Spleen (tissue), 11 donors: ENCODE results near the gene ITGA4. TPM values are rescaled to one million over a fixed set of nuclear protein-coding genes. Genes with fewer than 3 reads are reported as not detected.

Experiments used
- DNase-seq: peaks from one replicate; pipeline ENCODE4 v3.0.0-alpha.2; 2020
- H3K27ac ChIP-seq, 8 donors: fragments of 200-600 bp; sonication (generic) in 7 of 8; 1 replicate in 4 of 8; 2 replicates in 4 of 8; pipeline versions ENCODE4 v1.5.0 to v1.8.0; 2016 to 2021; ENCODE audit warnings: inconsistent platforms in 4 of 8, mild to moderate bottlenecking in 4 of 8, moderate library complexity in 1 of 8
- H3K27me3 ChIP-seq, 7 donors: fragments of 200-600 bp; sonication (generic) in 6 of 7; replicated peaks in 1 of 7; 1 replicate in 4 of 7; 2 replicates in 3 of 7; pipeline versions ENCODE4 v1.5.0 to v1.8.0; 2016 to 2021; ENCODE audit warnings: inconsistent platforms in 3 of 7, mild to moderate bottlenecking in 1 of 7
- H3K36me3 ChIP-seq, 6 donors: fragments of 200-600 bp; sonication (generic) in 5 of 6; 1 replicate in 4 of 6; 2 replicates in 2 of 6; pipeline versions ENCODE4 v1.5.0 to v1.8.0; 2016 to 2021; ENCODE audit warnings: inconsistent platforms in 2 of 6
- H3K4me1 ChIP-seq, 6 donors: fragments of 200-600 bp; sonication (generic) in 5 of 6; 1 replicate in 3 of 6; 2 replicates in 3 of 6; pipeline versions ENCODE4 v1.5.0 to v1.8.0; 2016 to 2021; ENCODE audit warnings: inconsistent platforms in 3 of 6
- H3K4me3 ChIP-seq, 8 donors: fragments of 200-600 bp; sonication (generic) in 7 of 8; 1 replicate in 4 of 8; 2 replicates in 4 of 8; pipeline versions ENCODE4 v1.5.0 to v1.8.0; 2016 to 2021; ENCODE audit warnings: inconsistent platforms in 4 of 8, mild to moderate bottlenecking in 4 of 8, moderate library complexity in 2 of 8
- H3K9me3 ChIP-seq, 8 donors: fragments of 200-600 bp; sonication (generic) in 7 of 8; 1 replicate in 4 of 8; 2 replicates in 4 of 8; pipeline versions ENCODE4 v1.5.0 to v1.8.0; 2016 to 2021; ENCODE audit warnings: inconsistent platforms in 4 of 8
- CTCF ChIP-seq, 11 experiments: fragments of 200-600 bp in 7 of 11; fragments of 450-650 bp in 4 of 11; sonication (generic) in 4 of 11; IDR thresholded peaks in 8 of 11; conservative IDR thresholded peaks in 3 of 11; 1 replicate in 7 of 11; 2 replicates in 4 of 11; pipeline versions ENCODE4 v1.4.0 to v1.8.0; 2016 to 2021; ENCODE audit warnings: antibody characterized with exemption in 11 of 11, inconsistent platforms in 4 of 11, mild to moderate bottlenecking in 1 of 11
- POLR2A ChIP-seq, 3 donors: fragments of 450-650 bp; IDR thresholded peaks; one replicate each; pipeline ENCODE4 v1.5.1; 2017; ENCODE audit warnings: antibody characterized with exemption in 3 of 3, mild to moderate bottlenecking in 1 of 3
- POLR2AphosphoS5 ChIP-seq, 3 donors: sonication (generic); formaldehyde crosslinking; IDR thresholded peaks; one replicate each; pipeline ENCODE4 v1.5.1; 2017; ENCODE audit warnings: antibody characterized with exemption in 3 of 3
- WGBS, 5 donors: extraction: QIAGEN DNeasy Blood & Tissue Kit in 3 of 5; methylation state at CpG; one replicate each; pipeline versions ENCODE4 v1.1.5 to v1.1.7; 2013 to 2018; 5-methylcytosine and 5-hydroxymethylcytosine counted together
- intact Hi-C: fragments of 100-400 bp; cut with DNase I; formaldehyde crosslinking; loops from one replicate; pipeline ENCODE4 v1.15.0; 2023; ENCODE audit warnings: low total_unique reads
- polyA plus RNA-seq, 3 donors: library from polyadenylated mRNA; stranded (reverse); fragments of 200-250 nt; gene quantifications; one replicate each; pipeline ENCODE4 v1.2.1, GENCODE V29; 2013
- total RNA-seq, 7 donors: library from RNA; depleted of rRNA in 3 of 7; stranded (reverse); fragments of >200 nt in 3 of 7; fragmentation: NEBNext Ultra II Directional in 4 of 7; extraction: Animal tissue kit (Norgen Biotek cat#: 25700) in 4 of 7; gene quantifications; one replicate each; pipeline versions ENCODE4 v1.1.0 to v1.2.1, GENCODE V29; 2016 to 2021
- donor health status: healthy with polysubstance abuse.
- donor health status: DM: no; HTN: no; CAD: no; lungs with moderate emphysema.
- donor health status: DM: no; HTN: no; CAD: no.
- donor health status: Bipolar disorder and iron deficiency.
- donor health status: healthy.
- donor health status: DM: no; HTN: no; CAD: no.
- donor health status: DM: yes; HTN: yes; CAD: no.

The ITGA4 gene
- total and polyA plus RNA-seq, 10 donors: 13.3 to 207 (median 147) TPM

GRCh38 chr2:181542170-181542569 lies 85.0 kb downstream of the ITGA4 start:
- Histone ChIP-seq H3K36me3 (peaks cover 0 to 42% (median 24%) of the 10 kb centered on the region in 6 donors), H3K4me1 (no peaks in the 10 kb centered on the region), H3K9me3 (no peaks in the 10 kb centered on the region), H3K4me3 (no peak overlapping the region), H3K27me3 (no peaks in the 10 kb centered on the region), H3K27ac (no peak overlapping the region)
- DNase-seq: no peak
- 66 to 96% (median 88%) methylated on average over 2 of the region's 2 CpGs for WGBS, 5 donors
- TF ChIP-seq CTCF (IDR thresholded peaks at IDR 0.05 in 8 of 11, conservative IDR thresholded peaks at IDR 0.05 in 3 of 11) (no peak), POLR2AphosphoS5 (IDR thresholded peaks at IDR 0.05) (no peak), POLR2A (IDR thresholded peaks at IDR 0.05) (no peak)
- intact Hi-C loops: no loop called here

- no peak overlapping the region for H3K4me3 ChIP-seq
- no peak for DNase-seq
- TF ChIP-seq POLR2AphosphoS5 (IDR thresholded peaks at IDR 0.05): no peak
- no peak for TF ChIP-seq POLR2A (IDR thresholded peaks at IDR 0.05)
- no peak for TF ChIP-seq CTCF (IDR thresholded peaks at IDR 0.05 in 8 of 11, conservative IDR thresholded peaks at IDR 0.05 in 3 of 11)
- no peaks in the 10 kb centered on the region for H3K9me3 ChIP-seq
- no peaks in the 10 kb centered on the region for H3K4me1 ChIP-seq
- WGBS, 5 donors: 79 to 88% (median 80%) methylated on average over 3 of the region's 3 CpGs
- H3K27me3 ChIP-seq: no peaks in the 10 kb centered on the region
- H3K27ac ChIP-seq: no peak overlapping the region
- intact Hi-C loops: no loop called here
- H3K36me3 ChIP-seq: peaks cover 0 to 3% (median 0%) of the 10 kb centered on the region in 6 donors
Observed at GRCh38 chr2:181546086-181546485, 88.9 kb downstream of the ITGA4 start.

GRCh38 chr2:181552808-181553207 lies 95.6 kb downstream of the ITGA4 start:
- Histone ChIP-seq H3K4me1 (no peaks in the 10 kb centered on the region), H3K27me3 (no peaks in the 10 kb centered on the region), H3K36me3 (no peaks in the 10 kb centered on the region), H3K4me3 (no peak overlapping the region), H3K27ac (no peak overlapping the region), H3K9me3 (no peaks in the 10 kb centered on the region)
- intact Hi-C loops: no loop called here
- 63 to 81% (median 69%) methylated on average over 1 of the region's 1 CpG for WGBS, 5 donors
- TF ChIP-seq POLR2A (IDR thresholded peaks at IDR 0.05): no peak
- no peak for TF ChIP-seq CTCF (IDR thresholded peaks at IDR 0.05 in 8 of 11, conservative IDR thresholded peaks at IDR 0.05 in 3 of 11)
- TF ChIP-seq POLR2AphosphoS5 (IDR thresholded peaks at IDR 0.05): no peak
- DNase-seq: no peak

GRCh38 chr2:181553244-181553643 lies 96.1 kb downstream of the ITGA4 start:
- DNase-seq: no peak
- intact Hi-C loops: no loop called here
- Histone ChIP-seq H3K27me3 (no peaks in the 10 kb centered on the region), H3K4me3 (no peak overlapping the region), H3K4me1 (no peaks in the 10 kb centered on the region), H3K9me3 (no peaks in the 10 kb centered on the region), H3K36me3 (no peaks in the 10 kb centered on the region), H3K27ac (no peak overlapping the region)
- 89 to 97% (median 94%) methylated on average over 2 of the region's 2 CpGs for WGBS, 5 donors
- TF ChIP-seq POLR2A (IDR thresholded peaks at IDR 0.05): no peak
- TF ChIP-seq CTCF (IDR thresholded peaks at IDR 0.05 in 8 of 11, conservative IDR thresholded peaks at IDR 0.05 in 3 of 11): no peak
- no peak for TF ChIP-seq POLR2AphosphoS5 (IDR thresholded peaks at IDR 0.05)
